HG03025 (cell line): ENCODE results near the gene OR51G2.
"Not testable (repeated sequence)": the region's sequence is repeated elsewhere in the genome, so short reads cannot be mapped to it uniquely, and the experiment has no call there.

Experiments
- ATAC-seq: cut with Tn5 transposase; IDR thresholded peaks from one replicate; pipeline ENCODE4 v1.9.1; 2021; ENCODE audit warnings: mild to moderate bottlenecking, moderate library complexity; ENCODE audit not compliant: unreplicated experiment, low FRiP score

The OR51G2 gene

GRCh38 chr11:4919250-4919649, at the start of gene OR51G2:
Gene OR51G2, minus strand, starts transcription at chr11:4919350. Its CDS starts 3,687 bp downstream, at chr11:4915663.
- ATAC-seq: no peak

- no peak for ATAC-seq
Observed at GRCh38 chr11:4962816-4963215, 43.7 kb upstream of the OR51G2 start.

GRCh38 chr11:4960877-4961276, 41.7 kb upstream of the OR51G2 start:
- no peak for ATAC-seq

DNA sequence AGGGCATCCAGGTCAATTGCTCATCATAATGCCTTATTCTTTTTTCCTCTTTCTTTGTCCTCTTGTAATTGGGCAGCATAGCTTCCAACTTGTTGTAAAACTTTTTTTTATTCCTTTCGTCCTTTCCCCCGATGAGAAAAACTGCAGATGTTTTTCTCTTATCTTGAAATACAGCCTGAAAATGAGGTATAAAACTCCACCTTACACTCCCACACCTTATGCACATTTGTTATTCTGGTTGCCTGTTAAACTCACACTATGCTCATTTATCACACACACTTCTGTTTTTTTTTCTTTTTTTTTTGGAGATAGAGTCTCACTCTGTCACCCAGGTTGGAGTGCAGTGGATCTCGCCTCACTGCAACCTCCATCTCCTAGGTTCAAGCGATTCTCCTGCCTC, 38.2 kb upstream of the OR51G2 start:
- ATAC-seq: no peak

DNA sequence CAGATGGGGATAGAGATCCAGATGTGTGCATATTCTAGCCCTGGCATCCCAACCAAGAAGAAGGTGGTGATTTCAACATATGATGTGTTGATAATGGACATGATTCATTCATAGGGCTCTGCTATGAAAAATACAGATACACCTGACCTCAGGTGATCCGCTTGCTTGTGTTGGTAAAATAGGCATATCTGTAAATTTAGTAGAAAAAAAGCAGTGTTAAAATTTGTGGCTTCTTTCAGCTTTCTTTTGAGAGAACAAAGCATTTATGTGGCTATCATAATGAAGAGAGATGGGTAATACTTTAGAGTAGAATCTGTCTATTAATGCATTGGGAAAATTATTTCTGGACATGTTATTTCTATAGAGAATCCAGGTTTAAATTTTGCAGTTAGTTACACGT, 36.5 kb upstream of the OR51G2 start, which contains the start of gene OR51A2:
OR51A2 (minus strand) TSS at position 101 of the 400 bp plus-strand sequence; CDS start at position 101, 0 bp downstream.
- ATAC-seq: not testable (repeated sequence)

DNA sequence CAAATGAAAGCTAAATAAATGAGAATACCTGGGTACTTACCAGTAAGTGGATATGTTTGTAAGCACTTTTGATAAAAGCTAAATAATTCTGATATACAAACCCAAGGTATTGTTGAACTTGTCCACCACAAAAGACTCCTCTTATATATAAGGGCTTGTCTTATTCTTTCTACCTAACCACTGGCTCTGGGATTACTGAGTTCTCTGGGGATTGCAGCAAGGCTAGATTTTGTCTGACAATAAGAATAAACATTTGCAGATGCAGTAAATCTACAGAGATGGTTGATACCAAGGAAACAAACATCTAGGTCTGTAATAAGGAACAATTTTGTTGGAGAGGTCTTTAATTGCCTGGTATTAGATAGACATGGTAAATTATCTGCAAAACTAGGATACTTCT, 28.4 kb upstream of the OR51G2 start, which contains the start of gene OR51A4:
OR51A4 (minus strand) TSS at position 101 of the 400 bp plus-strand sequence. CDS start 505 bp downstream, outside the sequence.
- no peak for ATAC-seq

DNA sequence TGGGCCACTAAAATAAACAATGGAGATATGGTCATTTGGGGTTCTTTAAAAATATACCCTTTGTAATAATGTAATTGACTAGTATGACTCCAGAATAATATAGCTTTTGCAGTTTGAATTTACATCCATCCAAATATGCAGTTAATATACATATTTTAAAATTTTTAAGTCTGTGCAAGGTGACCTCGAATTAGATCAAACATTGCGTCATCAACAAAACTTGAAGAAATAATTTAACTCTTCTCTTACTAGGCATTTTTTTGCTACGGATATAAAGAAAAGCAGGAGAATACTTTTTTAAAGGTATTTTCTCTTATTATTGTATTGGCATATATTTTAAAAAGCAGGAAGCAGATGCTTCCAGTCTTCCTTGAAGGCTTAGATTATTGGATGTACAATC, 17.6 kb upstream of the OR51G2 start:
- ATAC-seq: no peak

GRCh38 chr11:4932751-4933150, 13.6 kb upstream of the OR51G2 start:
- ATAC-seq: no peak

- ATAC-seq: no peak
Observed at GRCh38 chr11:4926608-4927007, 7.5 kb upstream of the OR51G2 start.

DNA sequence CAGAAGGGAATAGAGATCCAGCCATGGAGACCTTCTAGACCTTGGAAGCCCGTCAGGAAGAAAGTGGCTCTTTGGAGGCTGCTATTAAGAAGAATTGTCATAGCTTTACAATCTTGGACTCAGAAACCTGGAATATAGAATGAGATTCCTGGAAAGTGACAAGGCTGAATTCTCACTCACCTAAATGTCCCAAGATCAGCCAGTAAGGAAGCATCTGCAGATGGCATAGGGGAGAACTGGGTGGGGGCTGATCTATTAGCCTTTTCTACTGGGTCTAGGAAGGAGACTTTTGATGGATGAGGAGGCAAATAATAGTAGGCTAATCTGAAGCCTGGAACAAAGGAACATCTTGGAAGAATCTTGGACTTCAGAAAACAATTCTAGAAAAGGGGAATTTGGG, 5.1 kb upstream of the OR51G2 start, which contains the start of gene OR51G1:
OR51G1 (minus strand) TSS at position 101 of the 400 bp plus-strand sequence; CDS start at position 101, 0 bp downstream.
- ATAC-seq: no peak

DNA sequence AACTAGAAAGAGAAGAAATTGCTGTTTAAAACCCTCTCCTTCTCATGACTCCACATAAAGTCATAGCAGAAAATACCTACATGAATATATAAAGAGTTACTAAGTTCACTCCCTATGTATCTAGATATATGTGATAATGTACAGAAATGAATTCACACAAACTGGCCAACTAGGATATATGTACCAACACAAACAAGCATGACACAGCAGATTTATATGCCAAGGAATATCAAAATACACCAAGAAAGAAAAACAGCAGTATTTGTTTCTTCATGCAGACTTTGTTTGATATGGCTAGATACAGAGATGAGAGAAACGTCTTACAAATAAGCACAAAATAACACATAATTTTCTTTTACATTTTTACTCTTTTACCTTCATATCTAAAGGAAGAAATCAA, 3.2 kb upstream of the OR51G2 start:
- ATAC-seq: no peak

DNA sequence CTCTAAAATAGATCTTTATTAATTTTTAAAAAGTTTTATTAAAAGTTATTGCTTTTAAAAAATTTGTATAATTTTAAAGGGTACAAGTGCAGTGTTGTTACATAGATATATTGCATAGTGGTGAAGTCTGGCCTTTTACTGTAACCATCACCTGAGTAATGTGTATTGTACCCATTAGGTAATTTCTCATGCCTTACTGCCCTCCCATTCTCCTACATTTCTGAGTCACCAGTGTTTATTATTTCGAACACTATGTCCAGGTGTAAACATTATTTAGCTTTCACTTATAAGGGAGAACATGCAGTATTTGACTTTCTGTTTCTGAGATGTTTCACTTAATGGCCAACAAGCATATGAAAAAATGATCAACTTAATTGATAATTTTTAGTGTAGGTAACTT, 2.6 kb upstream of the OR51G2 start:
- no peak for ATAC-seq

DNA sequence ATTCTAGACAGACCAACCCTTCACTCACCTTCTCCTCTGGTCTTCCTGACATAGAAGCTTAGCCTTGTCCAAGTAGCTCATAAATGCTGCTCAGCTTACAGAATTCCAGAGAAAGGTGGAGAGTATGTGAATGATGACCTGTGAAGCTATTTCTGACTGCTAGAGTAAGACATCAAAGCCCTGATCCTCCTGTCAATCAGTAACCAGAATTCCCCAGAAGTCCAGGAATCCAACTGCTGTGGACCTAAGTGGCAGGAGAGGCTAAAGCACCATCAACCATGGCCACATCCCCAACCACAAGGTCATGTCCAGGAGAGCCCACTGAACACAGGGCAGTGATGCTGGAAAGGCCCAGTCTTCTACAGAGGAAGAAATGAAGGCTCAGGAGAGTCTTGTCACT, 2.6 kb downstream of the OR51G2 start:
- no peak for ATAC-seq

- no peak for ATAC-seq
Observed at GRCh38 chr11:4903484-4903883, 15.7 kb downstream of the OR51G2 start, which contains the start of gene OR51A7. Gene OR51A7, plus strand, starts transcription at chr11:4903783. Its CDS starts 3,587 bp downstream, at chr11:4907370.

- ATAC-seq: no peak
Observed at GRCh38 chr11:4891996-4892640, 27.0 kb downstream of the OR51G2 start.

DNA sequence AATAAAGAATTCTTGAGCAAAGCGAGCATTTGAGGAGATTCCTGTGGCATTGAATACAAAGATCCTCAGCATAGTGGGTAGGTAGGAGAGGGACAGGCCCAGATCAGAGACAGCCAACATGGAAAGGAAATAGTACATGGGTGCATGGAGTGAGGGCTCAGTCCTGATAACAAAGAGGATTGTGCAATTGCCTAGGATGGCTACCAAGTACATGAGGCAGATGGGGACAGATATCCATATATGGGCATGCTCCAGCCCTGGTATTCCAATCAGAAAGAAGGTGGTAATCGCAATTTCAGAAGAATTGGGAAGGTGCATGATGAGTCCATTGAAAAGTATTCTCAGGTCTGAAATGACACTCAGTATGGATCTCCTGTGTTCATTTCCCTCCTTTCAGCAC, 28.9 kb downstream of the OR51G2 start:
- ATAC-seq: no peak

GRCh38 chr11:4887591-4887990, 31.6 kb downstream of the OR51G2 start:
- no peak for ATAC-seq

DNA sequence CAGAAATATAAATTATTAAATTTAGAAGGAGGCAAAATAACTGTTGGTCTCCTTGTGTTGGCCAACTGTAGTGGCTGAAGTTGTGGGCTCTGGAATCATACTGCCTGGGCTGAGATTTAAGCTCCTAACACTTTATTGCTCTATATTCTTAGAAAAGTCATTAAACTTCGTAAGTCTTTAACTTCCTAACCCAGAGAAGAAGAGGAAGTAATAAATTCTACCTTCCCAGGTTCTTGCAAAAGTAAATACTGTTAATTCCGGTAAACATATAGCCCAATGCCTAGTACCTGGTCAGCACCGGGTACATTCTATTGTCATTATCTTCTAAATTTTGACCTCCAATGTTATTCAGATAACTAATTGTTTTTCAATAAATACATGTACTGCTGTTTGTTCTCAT, 33.0 kb downstream of the OR51G2 start:
- ATAC-seq: no peak

GRCh38 chr11:4884361-4884760, 34.8 kb downstream of the OR51G2 start:
- no peak for ATAC-seq

- no peak for ATAC-seq
Observed at GRCh38 chr11:4882543-4882942, 36.6 kb downstream of the OR51G2 start.

GRCh38 chr11:4881860-4882500, 37.2 kb downstream of the OR51G2 start, which contains the start of gene OR51T1:
Gene OR51T1, plus strand, starts transcription at chr11:4881900. Its CDS starts 0 bp downstream, at chr11:4881900.
- ATAC-seq: no peak

DNA sequence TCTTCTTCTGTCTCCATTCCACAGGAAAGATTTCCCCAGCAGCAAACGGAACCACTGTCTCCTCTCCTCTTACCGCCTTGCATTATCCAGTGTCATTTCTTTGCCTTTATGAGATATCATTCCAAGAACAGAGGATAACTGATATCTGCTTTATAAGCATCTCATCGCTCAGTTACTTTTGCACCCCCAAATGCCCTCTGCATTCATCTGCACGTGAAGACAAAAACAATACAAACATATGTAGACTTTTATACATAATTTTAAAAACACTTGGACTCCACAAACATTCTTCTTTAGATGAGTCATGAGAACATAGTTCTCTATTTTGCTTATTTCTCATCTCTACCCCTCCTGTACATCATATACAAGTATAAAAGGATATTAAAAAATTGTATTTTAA, 38.0 kb downstream of the OR51G2 start:
- no peak for ATAC-seq
